Measurements from ENCODE around the gene ITPA. TPM values are rescaled to one million over a fixed set of nuclear protein-coding genes. Genes with fewer than 3 reads are reported as not detected.

The ITPA gene
- 43.9 and 59.7 TPM in 2 replicates for total RNA-seq

DNA sequence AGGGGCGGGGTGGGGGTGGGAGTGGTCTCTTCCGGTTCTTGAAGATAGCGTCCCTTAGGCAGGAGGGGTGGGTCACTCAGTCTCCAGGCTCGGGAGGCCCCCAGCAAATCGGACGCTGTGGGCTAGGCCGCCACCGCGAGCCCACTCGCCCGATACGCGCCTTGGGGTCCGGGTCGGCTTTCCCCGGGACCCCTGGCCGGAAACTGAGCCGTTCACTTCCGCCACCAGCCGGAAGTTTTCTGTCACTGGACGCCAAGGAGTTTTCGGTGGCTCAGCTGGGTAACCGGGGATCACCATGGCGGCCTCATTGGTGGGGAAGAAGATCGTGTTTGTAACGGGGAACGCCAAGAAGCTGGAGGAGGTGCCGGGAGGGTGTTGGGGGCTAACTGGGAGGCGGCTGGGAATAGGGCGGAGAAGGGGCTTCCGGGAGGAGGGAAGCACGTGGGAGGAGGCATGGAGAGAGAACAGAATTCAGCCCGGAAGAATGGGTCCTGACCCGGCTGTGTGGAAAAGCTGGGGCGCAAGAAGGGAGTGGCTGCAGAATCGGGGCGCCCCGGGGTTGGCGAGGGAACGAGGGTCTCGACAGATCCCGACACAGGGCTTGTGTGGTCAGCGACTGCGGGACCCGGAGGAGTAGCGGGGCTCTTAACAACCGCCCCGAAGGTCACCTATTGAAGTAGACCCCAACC lies at the start of gene ITPA:
Gene ITPA (plus strand): TSS at position 242 of the 689 bp plus-strand sequence. CDS start 54 bp downstream, at position 296.

GRCh38 chr20:3172933-3173609 lies 36.2 kb upstream of the ITPA start, which contains the start of gene LZTS3:
TSS of gene LZTS3 (minus strand) at chr20:3173549. CDS start at chr20:3167163, 6,386 bp downstream.

DNA sequence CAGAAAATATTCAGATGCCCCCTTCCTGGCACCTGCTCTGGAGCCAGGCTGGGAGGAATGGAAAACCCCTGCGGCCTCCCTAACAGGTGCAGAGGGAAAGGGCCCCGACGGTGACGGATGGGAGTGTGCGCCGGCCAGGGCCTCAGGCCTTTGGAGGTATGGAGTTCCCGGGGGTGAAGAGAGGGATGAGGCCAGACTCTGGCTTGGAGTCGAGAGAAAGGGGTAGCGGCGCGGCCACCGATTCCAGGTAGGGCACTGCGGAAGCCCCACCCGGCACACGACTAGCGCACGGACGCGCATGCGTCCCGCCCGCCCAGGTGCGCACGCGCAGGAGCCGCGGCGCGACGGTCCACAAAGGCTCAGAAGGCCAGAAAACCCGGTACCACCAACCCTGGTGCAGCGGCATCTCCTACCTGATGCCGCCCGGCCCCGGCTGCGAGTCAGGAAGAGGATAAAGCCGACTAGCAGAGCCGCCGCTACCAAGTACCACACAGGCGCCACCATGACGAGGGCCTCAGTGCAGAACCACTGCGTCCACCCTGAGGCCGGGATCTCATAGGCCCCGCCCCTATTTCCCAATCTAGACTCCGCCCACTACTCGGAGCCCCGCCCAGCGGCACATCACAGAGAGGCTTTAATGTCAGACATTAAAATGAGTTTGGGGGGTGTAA lies 5.0 kb upstream of the ITPA start, which contains the start of gene DDRGK1:
Gene DDRGK1 (minus strand): TSS at position 559 of the 671 bp plus-strand sequence. CDS start 55 bp downstream, at position 504.

GRCh38 chr20:3239026-3239866 lies 29.9 kb downstream of the ITPA start, which contains the start of gene SLC4A11:
TSS of gene SLC4A11 (minus strand) at chr20:3239190. CDS start at chr20:3239137, 53 bp downstream.

Other genes with a start within 250 kb of the ITPA start
- not detected in 2 replicates for gene GNRH2, start 165.9 kb upstream of the ITPA start, total RNA-seq
- gene MRPS26, start 163.4 kb upstream of the ITPA start, total RNA-seq: 91.3 and 98.8 TPM in 2 replicates
- gene OXT, start 137.9 kb upstream of the ITPA start, total RNA-seq: not detected in 2 replicates
- gene AVP, start 124.8 kb upstream of the ITPA start, total RNA-seq: not detected in 2 replicates
- gene FASTKD5, start 49.6 kb upstream of the ITPA start, total RNA-seq: 14.7 and 17.6 TPM in 2 replicates
- 2.8 and 4.7 TPM in 2 replicates for gene UBOX5, start 49.6 kb upstream of the ITPA start, total RNA-seq
- 4.3 and 4.8 TPM in 2 replicates for gene LZTS3, start 35.9 kb upstream of the ITPA start, total RNA-seq
- gene DDRGK1, start 4.8 kb upstream of the ITPA start, total RNA-seq: 75.0 and 92.5 TPM in 2 replicates
- gene SLC4A11, start 29.7 kb downstream of the ITPA start, total RNA-seq: 7.9 and 13.0 TPM in 2 replicates
- 7.4 and 11.2 TPM in 2 replicates for gene DNAAF9, start 198.2 kb downstream of the ITPA start, total RNA-seq

All from airway epithelial cell (primary cell).